HL-60/S4 treated with phorbol 12-myristate 13-acetate at 8.2 ng/mL for 4 days and 3 days (cell line): Measurements from ENCODE around the gene PLEKHG3.

ENCODE experiments used
- in situ Hi-C: fragments of 300-500 bp; cut with MboI; formaldehyde crosslinking; loops from 2 replicates; pipeline ENCODE4 v1.15.0; 2022; ENCODE audit warnings: low sequenced_read_pairs

The PLEKHG3 gene

DNA sequence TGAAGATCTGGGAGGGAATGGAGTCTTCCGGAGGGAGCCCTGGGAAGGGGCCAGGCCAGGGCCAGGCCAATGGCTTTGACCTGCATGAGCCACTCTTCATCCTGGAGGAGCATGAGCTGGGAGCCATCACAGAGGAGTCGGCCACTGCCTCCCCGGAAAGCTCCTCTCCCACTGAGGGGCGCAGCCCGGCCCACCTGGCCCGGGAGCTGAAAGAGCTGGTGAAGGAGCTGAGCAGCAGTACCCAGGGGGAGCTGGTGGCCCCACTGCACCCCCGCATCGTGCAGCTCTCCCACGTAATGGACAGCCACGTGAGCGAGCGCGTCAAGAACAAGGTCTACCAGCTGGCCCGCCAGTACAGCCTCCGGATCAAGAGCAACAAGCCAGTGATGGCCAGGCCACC lies 37.7 kb downstream of the PLEKHG3 start:
- in situ Hi-C loops: no loop called here

DNA sequence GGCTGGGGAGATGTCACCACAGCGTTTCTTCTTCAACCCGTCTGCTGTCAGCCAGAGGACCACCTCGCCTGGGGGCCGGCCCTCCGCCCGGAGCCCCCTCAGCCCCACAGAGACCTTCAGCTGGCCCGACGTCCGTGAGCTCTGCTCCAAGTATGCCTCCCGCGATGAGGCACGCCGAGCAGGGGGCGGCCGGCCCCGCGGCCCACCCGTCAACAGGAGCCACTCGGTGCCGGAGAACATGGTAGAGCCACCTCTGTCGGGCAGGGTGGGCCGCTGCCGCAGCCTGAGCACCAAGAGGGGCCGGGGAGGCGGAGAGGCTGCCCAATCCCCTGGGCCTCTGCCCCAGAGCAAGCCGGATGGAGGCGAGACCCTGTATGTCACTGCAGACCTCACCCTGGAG lies 38.8 kb downstream of the PLEKHG3 start:
- in situ Hi-C loops: no loop called here

DNA sequence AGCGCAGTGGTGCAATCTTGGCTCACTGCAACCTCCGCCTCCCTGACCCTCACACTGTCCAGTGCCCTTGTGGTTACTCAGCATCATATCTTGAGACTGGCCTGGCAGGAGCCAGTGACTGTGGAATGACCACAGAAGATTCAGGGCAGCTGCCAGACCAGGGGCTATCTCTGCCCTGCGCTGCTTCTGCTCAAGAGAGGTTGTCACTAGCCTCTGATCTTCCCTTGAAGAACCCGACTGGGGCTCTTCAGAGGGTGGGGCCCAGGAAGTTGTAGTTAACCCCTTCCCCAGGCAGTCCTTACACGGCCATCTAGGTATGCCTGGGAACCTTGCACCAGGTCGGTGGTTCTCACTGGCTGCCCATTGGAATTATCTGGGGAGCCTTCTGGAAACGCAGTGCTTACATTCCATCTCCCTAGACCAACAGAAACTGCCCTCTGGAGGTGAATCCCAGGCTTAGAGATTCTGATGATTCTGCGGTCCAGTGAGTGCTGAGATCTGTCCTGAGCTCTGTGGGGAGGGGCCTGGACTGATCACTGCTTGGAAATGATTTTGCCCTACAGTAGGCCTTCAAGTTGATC lies 41.4 kb downstream of the PLEKHG3 start:
- in situ Hi-C loops: no loop called here

DNA sequence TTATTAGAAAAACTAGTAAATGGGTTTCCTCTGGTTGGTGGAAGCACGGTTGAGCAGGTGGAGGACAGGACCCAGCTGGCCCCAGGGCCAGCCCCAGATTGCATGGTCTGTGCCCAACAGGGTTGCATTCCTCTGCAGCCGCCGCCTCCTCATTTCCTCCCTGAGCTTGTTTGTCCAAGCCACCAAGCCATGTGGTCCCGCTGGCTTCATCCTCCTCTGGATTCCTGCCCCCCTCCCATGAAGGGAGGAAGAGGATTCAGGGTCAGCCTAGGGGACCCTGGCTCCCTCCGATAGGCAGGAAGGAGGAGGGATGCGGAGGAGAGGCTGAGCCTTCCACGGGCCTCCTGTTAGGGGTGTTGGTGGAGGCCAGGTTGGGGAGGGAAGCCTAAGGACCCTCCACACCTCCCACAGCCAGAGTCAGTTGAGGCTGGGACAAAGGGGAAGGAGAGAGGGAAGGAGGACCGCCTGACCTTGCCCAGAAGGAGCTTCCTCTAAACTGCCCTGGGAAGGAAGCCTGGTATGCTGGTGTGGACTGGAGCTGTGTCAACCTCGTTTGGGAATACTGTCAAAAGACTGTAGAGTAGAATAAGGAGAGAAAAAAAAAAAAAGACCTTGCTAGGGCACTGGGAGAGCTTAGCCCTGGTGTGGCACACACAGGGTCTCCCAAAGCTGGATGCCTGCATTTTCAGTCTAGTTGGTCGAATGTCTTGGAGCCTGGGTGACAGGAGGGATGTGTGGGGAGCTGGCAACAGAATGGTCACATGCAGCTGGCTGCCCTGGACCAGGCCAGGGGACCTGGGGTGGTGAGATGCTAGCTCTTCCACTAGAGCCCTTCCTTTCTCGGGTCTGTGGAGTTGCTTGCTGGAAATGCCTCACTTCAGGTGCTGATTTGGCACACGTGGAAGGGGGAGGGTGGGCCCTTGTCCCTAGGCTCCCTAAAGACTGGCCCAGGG lies 42.4 kb downstream of the PLEKHG3 start:
- in situ Hi-C loops: no loop called here

DNA sequence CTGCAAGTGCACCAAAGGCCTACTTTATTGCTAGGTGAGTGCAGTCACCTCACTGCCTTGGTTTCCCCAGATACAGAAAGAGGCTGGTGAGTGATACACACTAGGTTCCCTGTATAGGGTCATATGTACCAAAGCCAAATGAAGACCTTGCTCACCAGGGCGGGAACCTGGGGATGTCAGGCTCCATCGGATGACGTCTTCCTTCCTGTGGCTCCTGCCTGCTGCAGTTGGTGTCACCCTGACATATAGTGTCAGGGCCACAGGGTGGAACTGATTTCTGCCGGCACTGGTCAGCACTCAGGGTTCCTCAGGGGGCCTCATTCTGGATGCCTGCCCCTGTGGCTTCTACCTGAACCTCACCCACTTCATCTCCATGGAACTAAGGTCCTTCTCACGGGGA lies 43.1 kb downstream of the PLEKHG3 start:
- in situ Hi-C loops: no loop called here

DNA sequence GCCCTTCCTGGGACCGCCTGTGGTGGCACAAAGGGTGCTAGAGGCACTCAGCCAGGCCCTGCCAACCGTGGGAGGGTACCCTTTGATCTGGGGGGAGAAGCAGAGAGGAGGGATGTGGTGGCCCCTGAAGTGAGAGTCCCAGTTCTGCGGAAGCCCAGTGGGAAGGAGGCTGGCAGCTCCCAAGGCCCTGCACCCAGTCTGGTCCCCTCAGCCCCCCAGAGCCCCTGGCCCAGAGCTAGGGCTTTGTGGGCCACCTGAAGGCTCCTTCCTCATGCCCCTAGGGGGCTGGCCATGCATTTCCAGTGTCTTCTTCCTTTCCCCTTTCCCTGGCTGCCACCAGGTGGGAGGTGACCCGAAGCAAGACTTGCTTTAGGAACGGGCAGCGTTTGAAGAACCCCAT lies 44.3 kb downstream of the PLEKHG3 start:
- in situ Hi-C loops: no loop called here

DNA sequence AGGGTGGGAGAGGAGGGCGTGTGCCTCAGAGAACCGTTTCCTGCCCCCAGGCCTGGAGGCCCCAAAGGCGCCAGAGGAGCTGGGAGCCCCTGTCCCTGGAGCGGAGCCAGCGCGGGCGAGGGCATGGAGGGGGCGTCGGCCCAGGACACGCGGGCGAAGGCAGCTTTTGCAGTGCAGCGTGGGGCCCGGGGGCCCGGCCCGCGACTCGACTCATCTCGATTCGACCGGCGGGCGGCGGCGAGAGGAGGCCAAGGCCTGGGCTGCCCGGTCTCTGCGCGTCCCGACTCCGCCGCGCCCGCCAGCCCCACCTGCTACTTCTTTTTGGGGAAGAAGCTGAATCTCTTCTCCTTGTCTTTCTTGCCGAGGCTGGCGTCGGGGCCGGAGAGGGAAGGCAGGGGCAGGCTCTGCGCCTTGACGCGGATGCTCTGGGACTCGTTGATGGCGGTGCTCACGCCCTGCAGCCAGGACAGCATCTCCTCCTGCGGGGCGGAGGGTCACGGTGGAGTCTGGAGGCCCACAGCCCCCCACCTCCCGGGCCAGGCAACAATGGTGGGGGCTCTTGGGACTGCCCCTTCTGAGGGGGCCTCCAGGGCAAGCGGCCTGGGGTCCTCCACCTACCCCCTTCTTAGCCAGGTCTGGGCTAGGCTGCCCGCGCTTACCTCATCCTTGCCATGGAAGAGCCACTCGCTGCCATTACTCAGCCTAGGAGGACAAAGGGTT lies 44.9 kb downstream of the PLEKHG3 start:
- in situ Hi-C loops: no loop called here

DNA sequence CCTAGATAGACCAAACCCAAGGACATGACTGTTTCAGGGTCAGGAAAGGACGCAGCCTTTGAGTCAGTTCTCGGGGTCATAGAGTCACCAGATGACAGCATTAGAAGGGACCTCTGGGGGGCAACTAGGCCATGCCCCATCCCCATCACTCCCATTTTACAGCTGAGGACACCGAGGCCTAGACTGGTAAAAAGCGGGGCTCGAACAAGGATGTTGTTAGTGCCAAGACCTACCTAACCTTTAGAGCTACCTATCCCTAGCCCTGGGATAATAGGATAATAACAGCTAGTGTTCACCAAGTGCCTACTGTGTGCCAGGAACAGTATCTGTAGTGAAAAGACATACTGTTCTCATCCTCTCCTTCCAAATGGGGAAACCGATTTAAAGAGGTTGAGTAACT lies 48.7 kb downstream of the PLEKHG3 start:
- in situ Hi-C loops: loop anchor here (25.0 kb wide), 1 partner anchor 91 kb away; no protein-coding TSS in a partner anchor

DNA sequence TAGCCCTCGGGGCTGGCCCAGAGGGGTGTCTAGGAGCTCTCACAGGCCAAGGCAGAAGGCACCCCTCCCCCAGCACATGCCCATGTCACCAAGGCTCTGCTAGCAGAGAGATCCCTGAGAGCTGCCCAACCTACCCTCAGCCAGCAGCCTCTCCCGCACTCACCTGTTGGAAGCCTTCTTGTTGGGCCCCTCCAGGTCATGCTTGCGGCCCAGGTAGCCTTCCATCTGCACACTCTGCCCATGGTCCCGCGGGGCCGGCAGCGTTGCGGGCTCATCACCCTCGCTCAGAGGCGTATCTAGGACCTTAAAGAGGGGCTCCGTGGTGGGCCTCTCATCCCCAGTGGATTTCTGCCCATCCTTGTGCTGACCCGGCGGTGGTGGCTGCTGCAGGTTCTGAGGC lies 49.1 kb downstream of the PLEKHG3 start:
- in situ Hi-C loops: loop anchor here (25.0 kb wide), 1 partner anchor 91 kb away; no protein-coding TSS in a partner anchor

DNA sequence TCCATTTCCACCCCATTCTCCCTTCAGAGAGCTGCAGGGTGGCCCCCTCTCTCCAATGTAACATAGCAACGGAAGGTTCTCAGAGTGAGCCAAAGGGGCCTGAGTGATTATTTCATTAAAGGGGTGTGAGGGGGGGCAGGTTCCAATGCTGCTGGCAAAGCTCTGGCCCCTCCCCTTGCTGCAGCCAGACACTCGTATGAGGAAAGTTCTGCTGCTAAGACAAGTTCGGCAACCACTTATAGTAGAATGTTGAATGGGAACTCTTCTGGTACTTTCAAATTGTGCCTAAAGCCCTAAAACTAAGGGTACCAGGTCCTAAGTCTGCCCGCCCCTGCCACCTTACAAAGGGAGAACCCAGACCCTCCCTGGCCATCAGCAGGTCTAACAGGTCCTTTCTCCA lies 49.8 kb downstream of the PLEKHG3 start:
- in situ Hi-C loops: loop anchor here (25.0 kb wide), 1 partner anchor 92 kb away; no protein-coding TSS in a partner anchor

DNA sequence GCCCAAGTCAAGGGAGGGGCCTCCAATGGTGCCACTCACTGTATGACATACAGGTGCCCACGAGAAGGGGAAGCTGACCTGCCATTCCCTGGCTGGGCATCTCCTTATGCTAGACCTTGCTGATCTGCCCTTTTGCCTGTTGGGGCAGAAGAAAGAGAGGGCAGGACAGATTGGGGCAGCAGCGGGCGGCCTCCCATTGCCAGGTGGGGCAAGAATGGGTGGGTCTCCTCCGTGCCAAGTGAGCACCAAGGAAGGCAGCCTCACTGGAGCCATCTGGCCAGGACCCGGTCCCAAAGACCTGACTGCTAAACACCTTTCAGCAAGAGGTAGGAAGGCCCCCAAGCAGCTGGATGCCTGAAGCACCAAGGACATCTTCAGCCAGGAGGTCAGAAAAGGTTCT lies 50.5 kb downstream of the PLEKHG3 start:
- in situ Hi-C loops: loop anchor here (25.0 kb wide), 1 partner anchor 92 kb away; no protein-coding TSS in a partner anchor

DNA sequence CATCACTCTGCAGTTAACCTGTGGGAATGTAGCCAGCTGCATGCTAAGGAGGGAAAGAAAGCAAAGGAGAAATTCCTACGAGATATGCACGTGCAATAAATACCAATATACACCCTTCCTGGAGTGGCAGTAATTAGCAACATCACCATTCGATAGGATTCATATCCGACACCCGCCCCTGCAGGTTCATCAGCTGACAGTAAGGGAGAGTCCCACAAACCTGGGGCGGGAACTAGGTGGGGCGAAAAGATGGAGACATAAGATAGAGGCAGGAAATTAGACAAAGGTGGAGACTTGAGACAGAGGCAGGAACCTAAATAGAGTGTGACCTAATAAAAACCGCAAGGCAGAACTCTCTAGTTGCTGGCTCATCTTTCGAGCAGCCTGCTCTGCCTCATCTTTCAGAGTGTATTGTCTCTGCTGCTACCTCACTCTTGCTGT lies 51.6 kb downstream of the PLEKHG3 start:
- in situ Hi-C loops: loop anchor here (25.0 kb wide), 1 partner anchor 94 kb away; no protein-coding TSS in a partner anchor

DNA sequence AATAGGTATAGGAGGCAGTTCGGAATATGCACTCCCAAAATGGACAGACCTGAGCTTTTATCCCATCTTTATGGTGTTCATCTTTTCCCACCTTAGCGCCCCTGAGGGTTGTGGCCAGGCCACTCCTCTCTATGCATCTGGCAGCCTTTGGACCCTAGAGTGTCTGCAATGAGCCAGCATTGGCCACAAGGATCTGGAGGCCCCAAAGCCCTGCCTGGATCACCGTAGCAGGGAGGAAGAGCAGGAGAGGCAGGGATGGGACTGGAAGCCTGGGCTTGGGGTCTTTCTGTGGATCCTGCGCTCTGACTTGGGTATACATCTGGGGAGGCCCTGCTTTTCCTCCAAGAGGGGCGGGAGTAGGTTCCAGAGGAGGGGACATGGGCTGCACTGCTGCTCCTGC lies 52.5 kb downstream of the PLEKHG3 start:
- in situ Hi-C loops: loop anchor here (25.0 kb wide), 1 partner anchor 94 kb away; no protein-coding TSS in a partner anchor

DNA sequence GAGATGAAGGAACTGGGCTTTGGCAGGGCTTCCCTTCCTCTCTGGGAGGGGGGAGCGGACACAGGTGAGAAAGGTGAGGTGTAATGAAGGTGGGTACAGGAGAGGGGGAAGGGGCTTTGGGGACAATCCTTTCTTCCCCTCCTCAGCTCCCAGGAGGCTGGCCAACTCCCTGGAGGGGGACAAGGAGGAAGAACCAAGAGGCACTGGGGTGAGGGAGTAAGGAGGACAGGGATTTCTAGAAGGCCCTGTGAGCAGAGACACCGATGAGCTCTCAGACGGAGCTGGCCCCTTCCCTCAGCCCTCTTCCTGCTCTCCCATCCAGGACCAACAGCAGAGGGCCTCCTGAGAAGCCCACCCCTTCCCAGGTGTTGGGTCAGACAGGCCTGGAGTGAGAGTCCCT lies 53.4 kb downstream of the PLEKHG3 start:
- in situ Hi-C loops: loop anchor here (25.0 kb wide), 1 partner anchor 95 kb away; no protein-coding TSS in a partner anchor

DNA sequence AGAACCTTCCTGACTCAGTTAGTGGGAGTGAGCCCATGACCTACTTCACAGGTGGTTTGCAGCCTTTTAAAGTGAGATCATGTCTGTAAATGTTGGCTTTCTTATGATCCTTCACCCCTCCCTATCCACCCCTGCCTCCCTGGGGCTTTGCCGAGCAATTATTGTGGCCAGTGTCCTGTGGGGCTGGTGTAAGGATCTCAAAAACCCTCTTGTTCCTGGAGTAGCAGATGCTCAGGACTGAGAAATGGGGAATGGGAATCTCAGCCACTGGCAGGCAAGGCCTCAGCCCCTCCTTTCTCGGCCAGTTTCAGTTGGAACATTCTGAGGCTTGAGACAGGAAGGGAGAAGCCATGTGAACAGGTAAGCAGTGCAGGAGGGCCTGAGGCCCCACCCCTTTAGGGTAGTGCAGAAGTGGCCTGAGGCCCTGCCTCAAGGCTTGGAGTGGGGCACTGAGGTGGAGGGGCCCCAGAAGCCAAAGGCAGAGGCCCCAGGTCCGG lies 53.8 kb downstream of the PLEKHG3 start:
- in situ Hi-C loops: loop anchor here (25.0 kb wide), 1 partner anchor 96 kb away; no protein-coding TSS in a partner anchor

DNA sequence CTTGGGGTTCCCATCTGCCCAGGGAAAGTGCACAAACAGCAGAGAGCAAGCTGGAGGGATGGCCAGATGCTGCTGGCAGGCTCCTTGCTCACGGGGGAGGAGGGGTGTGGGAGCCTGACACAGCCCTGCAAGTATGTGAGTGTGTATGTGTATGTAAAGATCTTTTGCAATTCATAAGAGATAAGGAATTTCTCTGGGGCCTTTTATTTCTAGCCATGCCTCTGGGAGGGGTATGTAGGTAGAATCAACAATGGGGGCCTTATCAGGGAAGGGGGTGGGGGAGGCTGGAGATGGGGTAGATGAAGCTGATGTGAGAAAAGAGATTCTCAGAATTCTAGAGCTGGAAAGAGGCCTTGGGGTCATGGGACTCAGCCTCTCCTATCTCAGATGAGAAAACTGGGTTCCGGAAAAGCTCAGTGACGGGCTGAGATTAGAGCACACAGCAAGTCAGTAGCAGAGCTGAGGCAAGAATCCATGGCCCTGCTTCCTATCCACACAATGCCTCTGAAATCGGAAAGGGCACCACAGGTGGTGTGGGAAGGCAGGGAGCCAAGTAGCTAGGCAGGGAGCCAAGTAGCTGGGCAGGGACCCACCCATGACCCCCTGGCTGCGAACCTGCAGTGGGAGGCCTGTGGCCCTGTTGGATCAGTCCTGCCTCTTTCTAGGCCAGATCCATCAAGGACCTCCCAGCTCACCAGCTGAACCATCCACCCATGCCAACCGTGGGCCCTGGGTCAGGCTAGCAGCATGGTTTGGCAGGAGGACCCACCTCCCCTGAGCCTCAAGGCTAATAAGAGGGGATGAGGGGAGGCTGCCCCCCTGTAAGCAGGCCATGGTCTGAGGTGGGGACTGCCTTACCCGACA lies 54.7 kb downstream of the PLEKHG3 start:
- in situ Hi-C loops: loop anchor here (25.0 kb wide), 1 partner anchor 97 kb away; no protein-coding TSS in a partner anchor

DNA sequence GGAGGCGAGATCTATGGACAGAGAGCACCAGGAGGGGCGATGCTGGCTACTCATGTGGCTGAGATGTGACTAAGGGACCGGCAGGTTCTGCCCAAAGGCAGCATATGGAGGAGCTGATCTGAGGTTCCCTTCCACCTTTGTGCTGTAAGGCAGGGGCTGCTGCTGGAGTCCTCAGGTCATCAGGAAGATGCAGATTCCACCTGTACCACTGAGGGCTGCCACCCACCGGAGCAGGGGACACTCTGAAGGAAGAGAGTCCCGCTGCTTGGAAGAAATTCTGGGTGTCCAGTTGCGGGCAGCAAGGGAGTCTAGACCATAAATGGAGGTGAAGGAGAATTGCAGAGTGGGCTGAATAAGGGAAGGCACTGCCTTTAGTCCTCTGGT lies 55.3 kb downstream of the PLEKHG3 start:
- in situ Hi-C loops: loop anchor here (25.0 kb wide), 1 partner anchor 97 kb away; no protein-coding TSS in a partner anchor

DNA sequence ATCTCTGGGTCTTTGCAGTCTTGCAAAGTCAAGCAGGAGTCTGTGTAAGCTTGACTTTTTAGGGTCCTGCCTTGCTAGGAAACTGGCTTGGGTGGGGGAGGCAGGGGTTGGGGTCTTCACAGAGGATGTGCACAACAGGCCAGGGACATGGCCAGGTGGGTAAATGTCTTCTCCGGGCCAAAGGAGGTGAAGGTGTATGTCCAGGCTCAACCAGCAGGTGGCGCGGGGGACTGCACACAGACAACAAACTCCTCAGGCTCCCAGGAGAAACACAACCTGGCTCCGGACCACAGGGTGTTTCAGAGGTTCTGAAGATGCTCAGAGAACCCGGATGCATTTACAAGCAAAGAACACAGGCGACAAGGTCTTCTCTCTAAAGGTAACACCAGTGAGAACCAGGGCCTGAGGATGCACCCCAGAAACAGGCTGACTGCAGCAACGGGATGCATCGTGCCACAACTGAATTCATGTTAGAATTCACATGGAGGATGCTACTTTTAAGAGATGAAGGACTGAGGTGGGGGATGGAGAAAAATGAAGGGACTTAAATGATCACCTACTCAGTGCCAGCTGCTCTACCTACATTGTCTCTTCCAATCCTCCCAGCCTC lies 56.0 kb downstream of the PLEKHG3 start:
- in situ Hi-C loops: loop anchor here (25.0 kb wide), 1 partner anchor 98 kb away; no protein-coding TSS in a partner anchor

DNA sequence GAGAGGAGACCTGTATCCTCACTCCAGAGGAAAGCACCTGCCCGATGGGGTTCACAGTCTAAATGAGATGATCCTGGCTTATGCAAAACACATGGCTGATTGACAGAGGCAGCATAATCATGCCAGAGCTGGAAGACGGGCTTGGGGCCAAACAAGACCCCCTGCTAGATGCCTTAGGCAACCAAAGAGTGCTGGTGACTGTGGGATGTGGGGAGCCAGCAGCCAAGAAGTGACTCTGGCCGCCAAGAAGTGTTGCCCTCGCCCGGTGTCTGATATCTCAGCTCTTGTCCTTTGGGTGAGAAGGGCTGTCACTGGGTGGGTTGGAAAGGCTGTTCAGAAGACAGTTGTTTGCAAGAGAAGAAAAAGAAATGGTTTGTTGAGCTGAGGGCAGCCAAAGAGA lies 56.7 kb downstream of the PLEKHG3 start:
- in situ Hi-C loops: loop anchor here (25.0 kb wide), 1 partner anchor 99 kb away; no protein-coding TSS in a partner anchor
